ENCODE data around the gene CDK6. TPM values are rescaled to one million over a fixed set of nuclear protein-coding genes. Genes with fewer than 3 reads are reported as not detected.
A peak's percentile ranks its signal among the peaks of the same experiment; 100 is the strongest.

CDK6 gene
- total and polyA plus RNA-seq, 2 experiments from 2014 or later, result 17.8 to 61.5 TPM

DNA sequence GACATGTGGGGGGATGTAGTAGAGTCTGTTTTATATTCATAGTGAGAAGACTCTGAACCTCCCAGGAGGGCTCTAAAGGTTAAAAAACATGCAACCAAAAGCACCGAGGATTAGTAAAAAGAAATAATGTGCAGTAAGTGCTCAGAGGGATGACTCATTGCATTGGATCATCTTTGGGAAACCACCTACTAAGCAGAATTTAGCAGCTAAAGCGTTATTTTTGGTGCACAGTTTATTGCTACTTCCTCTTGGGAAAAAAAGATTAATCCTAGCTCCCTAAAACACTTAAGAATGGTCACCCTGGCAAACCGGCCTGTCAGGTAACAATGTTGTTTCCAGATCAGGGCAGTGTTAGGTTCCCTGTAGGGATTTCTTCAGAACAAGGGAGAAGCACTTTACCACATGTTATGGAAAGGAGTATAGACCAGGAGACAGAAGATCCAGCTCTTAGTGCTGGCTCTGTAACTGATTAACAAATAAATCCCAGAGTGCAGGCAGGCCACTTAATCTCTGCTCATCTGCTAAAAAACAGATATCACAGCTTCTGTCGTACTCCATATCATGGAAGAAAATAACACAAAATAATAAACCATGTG is 201.4 kb downstream of the CDK6 start:
- no peaks in the 10 kb centered on the region for H3K9me3 ChIP-seq (ENCODE audit: low read depth)
- peaks cover 40% of the 10 kb centered on the region for H3F3A ChIP-seq (ENCODE audit: insufficient read depth)
- TF ChIP-seq EZH2phosphoT487 (IDR thresholded peaks at IDR 0.05; ENCODE audit: insufficient read depth, low read depth) (no peak), EZH2 (IDR thresholded peaks at IDR 0.05; ENCODE audit: insufficient read depth, poor library complexity, severe bottlenecking) (no peak)
- peak overlapping the region; percentile 62 for H3K27ac ChIP-seq
- peaks cover 51% of the 10 kb centered on the region for H3K4me1 ChIP-seq (ENCODE audit: insufficient read depth)
- DNase-seq, result peak; percentile 84
- H3K36me3 ChIP-seq (ENCODE audit: low read depth), result no peaks in the 10 kb centered on the region
- 4 to 9% methylated on average over 4 of the region's 4 CpGs for WGBS, 2 experiments (ENCODE audit: low coverage in 1 of 2, low lambda C conversion rate in 2 of 2, missing lambda C conversion rate in 2 of 2)
- peak overlapping the region; percentile 95 for H3K4me2 ChIP-seq (ENCODE audit: unreplicated experiment)
- H2AFZ ChIP-seq, result no peak overlapping the region
- peak overlapping the region; percentile 38; the same call in 1 of the 2 replicates for H3K4me3 ChIP-seq
- in situ Hi-C loops (cut with MboI), result no loop called here
- H3K79me2 ChIP-seq (ENCODE audit: insufficient read depth), result peaks cover 69% of the 10 kb centered on the region
- H3K9ac ChIP-seq, result peak overlapping the region; percentile 20; the same call in 1 of the 2 replicates
- H3K27me3 ChIP-seq (replicated peaks; ENCODE audit: insufficient read depth), result no peaks in the 10 kb centered on the region
- no peaks in the 10 kb centered on the region for H3K9me2 ChIP-seq (ENCODE audit: insufficient read depth)
- no peaks in the 10 kb centered on the region for H4K20me1 ChIP-seq (ENCODE audit: insufficient read depth)

DNA sequence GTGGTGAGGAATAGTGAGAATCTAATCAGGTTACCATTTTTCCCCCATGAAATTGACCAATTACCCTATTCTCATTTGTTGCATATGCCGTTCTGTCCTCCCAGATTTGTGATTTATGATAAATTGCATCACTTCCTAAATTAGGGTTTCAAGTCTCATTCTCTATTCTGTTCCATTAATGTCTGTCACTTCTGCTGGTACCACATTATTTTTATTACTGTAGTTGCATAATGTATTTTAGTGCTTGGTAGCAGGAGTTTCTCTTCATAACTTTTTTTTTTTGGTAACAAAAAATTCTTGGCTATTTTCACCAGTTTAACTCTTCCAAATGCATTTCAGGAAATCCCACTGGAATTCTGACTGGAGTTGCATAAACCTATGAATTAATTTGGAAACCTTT is 202.2 kb downstream of the CDK6 start:
- peaks cover 40% of the 10 kb centered on the region for H3F3A ChIP-seq (ENCODE audit: insufficient read depth)
- no peaks in the 10 kb centered on the region for H3K36me3 ChIP-seq (ENCODE audit: low read depth)
- H3K27me3 ChIP-seq (replicated peaks; ENCODE audit: insufficient read depth), result no peaks in the 10 kb centered on the region
- no peak overlapping the region for H2AFZ ChIP-seq
- no peaks in the 10 kb centered on the region for H3K9me3 ChIP-seq (ENCODE audit: low read depth)
- H3K9me2 ChIP-seq (ENCODE audit: insufficient read depth), result no peaks in the 10 kb centered on the region
- peaks cover 69% of the 10 kb centered on the region for H3K79me2 ChIP-seq (ENCODE audit: insufficient read depth)
- H3K4me1 ChIP-seq (ENCODE audit: insufficient read depth), result peaks cover 44% of the 10 kb centered on the region
- TF ChIP-seq EZH2 (IDR thresholded peaks at IDR 0.05; ENCODE audit: insufficient read depth, poor library complexity, severe bottlenecking) (no peak), EZH2phosphoT487 (IDR thresholded peaks at IDR 0.05; ENCODE audit: insufficient read depth, low read depth) (no peak)
- in situ Hi-C loops (cut with MboI), result no loop called here
- no peaks in the 10 kb centered on the region for H4K20me1 ChIP-seq (ENCODE audit: insufficient read depth)
- 8 to 9% methylated on average over 1 of the region's 1 CpG for WGBS, 2 experiments (ENCODE audit: low coverage in 1 of 2, low lambda C conversion rate in 2 of 2, missing lambda C conversion rate in 2 of 2)
- H3K4me3 ChIP-seq, result peak overlapping the region; percentile 62; the same call in 1 of the 2 replicates
- H3K27ac ChIP-seq, result peak overlapping the region; percentile 62
- no peak for DNase-seq
- no peak overlapping the region for H3K9ac ChIP-seq
- H3K4me2 ChIP-seq (ENCODE audit: unreplicated experiment), result peak overlapping the region; percentile 95

DNA sequence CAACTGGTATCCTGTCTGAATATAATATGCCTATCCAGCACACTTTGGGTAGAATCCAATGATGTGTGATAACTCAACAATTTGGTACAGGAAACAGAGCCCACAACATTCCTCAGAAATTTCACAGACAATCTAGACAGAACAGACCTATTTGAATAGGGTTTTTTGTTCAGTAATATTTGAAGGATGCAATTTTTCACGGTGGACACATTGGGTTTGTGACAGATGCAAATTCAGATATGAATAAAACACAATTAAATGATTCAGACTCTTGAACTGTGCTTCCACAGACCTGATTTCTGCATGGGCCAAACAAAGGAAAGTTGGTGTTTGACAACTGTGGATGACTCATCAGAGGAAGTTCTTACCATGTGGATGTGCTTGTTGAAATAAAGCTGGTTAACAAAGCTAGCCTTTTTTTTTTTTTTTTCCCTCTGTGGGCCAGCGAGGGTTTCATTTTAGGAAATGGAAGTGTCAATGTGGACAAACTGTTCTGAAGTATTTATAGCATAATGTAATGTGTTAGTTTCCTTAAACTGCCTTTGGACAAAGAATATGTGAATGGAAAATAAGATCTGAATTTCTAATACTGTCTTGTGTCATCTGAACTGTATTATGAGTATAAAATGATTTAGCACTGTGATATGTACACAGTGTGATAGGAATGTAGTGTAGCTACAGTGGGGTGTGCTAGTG is 203.0 kb downstream of the CDK6 start:
- Histone ChIP-seq H3K4me2 (ENCODE audit: unreplicated experiment) (peak overlapping the region; percentile 95), H2AFZ (no peak overlapping the region), H3K36me3 (ENCODE audit: low read depth) (no peaks in the 10 kb centered on the region), H3K79me2 (ENCODE audit: insufficient read depth) (peaks cover 69% of the 10 kb centered on the region), H3K9ac (peak overlapping the region; percentile 35), H3K27ac (peak overlapping the region; percentile 62), H3K9me3 (ENCODE audit: low read depth) (no peaks in the 10 kb centered on the region), H3K4me3 (peak overlapping the region; percentile 62), H3K9me2 (ENCODE audit: insufficient read depth) (no peaks in the 10 kb centered on the region), H3K27me3 (replicated peaks; ENCODE audit: insufficient read depth) (no peaks in the 10 kb centered on the region), H4K20me1 (ENCODE audit: insufficient read depth) (no peaks in the 10 kb centered on the region), H3F3A (ENCODE audit: insufficient read depth) (peaks cover 40% of the 10 kb centered on the region), H3K4me1 (ENCODE audit: insufficient read depth) (peaks cover 42% of the 10 kb centered on the region)
- in situ Hi-C loops (cut with MboI), result no loop called here
- TF ChIP-seq EZH2 (IDR thresholded peaks at IDR 0.05; ENCODE audit: insufficient read depth, poor library complexity, severe bottlenecking), result no peak
- no peak for TF ChIP-seq EZH2phosphoT487 (IDR thresholded peaks at IDR 0.05; ENCODE audit: insufficient read depth, low read depth)
- WGBS, 2 experiments (ENCODE audit: low coverage in 1 of 2, low lambda C conversion rate in 2 of 2, missing lambda C conversion rate in 2 of 2), result 0% methylated on average over 2 of the region's 2 CpGs
- peak; percentile 96 for DNase-seq

DNA sequence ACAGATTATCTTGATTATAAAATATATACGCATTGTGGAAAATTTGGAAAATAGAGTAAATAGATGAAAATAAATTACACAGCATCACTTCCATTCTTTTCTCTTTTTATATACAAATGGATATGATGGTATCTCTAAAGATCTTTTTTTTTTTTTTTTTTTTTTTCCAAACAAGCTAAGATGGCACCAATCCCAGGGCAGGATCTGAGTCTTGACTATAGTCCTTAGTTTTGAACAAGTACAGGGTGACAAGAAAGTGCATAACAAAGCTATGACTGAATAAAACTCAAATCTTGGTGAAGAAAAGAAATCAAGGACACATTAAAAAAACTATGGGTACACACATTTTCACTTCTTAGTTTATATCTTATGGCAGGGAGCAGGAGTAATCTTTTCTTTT is 203.6 kb downstream of the CDK6 start:
- Histone ChIP-seq H3K79me2 (ENCODE audit: insufficient read depth) (peaks cover 69% of the 10 kb centered on the region), H4K20me1 (ENCODE audit: insufficient read depth) (no peaks in the 10 kb centered on the region), H3K9me2 (ENCODE audit: insufficient read depth) (no peaks in the 10 kb centered on the region), H3K4me3 (peak overlapping the region; percentile 62), H3K4me2 (ENCODE audit: unreplicated experiment) (peak overlapping the region; percentile 95), H3K9ac (no peak overlapping the region), H3F3A (ENCODE audit: insufficient read depth) (peaks cover 40% of the 10 kb centered on the region), H3K9me3 (ENCODE audit: low read depth) (no peaks in the 10 kb centered on the region), H3K27ac (peak overlapping the region; percentile 62), H3K4me1 (ENCODE audit: insufficient read depth) (peaks cover 42% of the 10 kb centered on the region), H2AFZ (no peak overlapping the region), H3K27me3 (replicated peaks; ENCODE audit: insufficient read depth) (no peaks in the 10 kb centered on the region), H3K36me3 (ENCODE audit: low read depth) (no peaks in the 10 kb centered on the region)
- WGBS, 2 experiments (ENCODE audit: low coverage in 1 of 2, low lambda C conversion rate in 2 of 2, missing lambda C conversion rate in 2 of 2), result 97 to 100% methylated on average over 1 of the region's 1 CpG
- no peak for TF ChIP-seq EZH2 (IDR thresholded peaks at IDR 0.05; ENCODE audit: insufficient read depth, poor library complexity, severe bottlenecking)
- no peak for TF ChIP-seq EZH2phosphoT487 (IDR thresholded peaks at IDR 0.05; ENCODE audit: insufficient read depth, low read depth)
- DNase-seq, result no peak
- in situ Hi-C loops (cut with MboI), result no loop called here

Measured in GM23248 (cell line).